Dedifferentiated amniotic fluid mesenchymal stem cell (primary cell): ENCODE data around the gene ASTN2.

Experiments
- DNase-seq: peaks from one replicate; pipeline ENCODE4 v3.0.0-alpha.2; 2016; ENCODE audit errors: extremely low spot score

Gene ASTN2

DNA sequence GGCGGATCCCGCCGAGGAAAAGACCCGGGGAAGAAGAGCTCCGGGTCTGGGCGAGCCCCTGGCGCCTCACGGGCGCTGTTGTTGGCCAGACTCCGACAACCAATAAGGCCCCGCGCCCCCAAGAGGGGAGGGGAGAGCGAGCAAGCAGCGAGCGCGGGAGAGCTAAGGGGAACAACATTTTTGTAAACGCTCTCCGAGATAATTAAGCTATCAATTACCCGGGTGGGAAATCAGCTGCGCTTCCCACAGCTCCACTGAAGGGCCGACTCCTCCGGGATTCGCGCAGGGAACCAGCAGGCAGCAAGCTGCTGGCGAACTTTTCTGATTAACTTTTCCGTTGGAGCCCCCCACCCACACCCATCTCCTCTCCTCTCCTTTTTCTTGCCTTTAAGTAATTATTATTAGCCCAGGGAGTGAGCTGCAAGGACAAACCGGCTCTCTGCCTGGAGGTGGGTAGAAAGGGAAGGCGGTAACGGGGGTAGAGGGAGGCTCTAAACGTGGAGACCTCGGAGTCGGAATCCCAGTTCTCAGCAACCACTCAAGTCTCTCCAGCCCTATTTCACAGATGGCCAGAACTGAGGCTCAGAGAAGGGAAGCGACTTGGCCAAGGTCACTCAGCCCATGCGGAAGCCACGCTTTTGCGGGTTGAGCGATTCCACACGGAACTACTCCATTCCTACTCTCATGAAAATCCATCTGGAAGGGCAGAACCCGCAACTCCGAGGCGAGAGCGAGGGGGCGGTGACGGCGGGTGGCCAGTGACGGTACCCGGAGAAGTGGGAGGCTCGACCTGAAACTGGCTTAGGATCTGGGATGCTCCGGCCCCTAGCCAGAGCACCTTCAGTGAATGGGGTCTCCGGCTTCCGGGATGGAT is 1.3 kb downstream of the ASTN2 start:
- no peak for DNase-seq

DNA sequence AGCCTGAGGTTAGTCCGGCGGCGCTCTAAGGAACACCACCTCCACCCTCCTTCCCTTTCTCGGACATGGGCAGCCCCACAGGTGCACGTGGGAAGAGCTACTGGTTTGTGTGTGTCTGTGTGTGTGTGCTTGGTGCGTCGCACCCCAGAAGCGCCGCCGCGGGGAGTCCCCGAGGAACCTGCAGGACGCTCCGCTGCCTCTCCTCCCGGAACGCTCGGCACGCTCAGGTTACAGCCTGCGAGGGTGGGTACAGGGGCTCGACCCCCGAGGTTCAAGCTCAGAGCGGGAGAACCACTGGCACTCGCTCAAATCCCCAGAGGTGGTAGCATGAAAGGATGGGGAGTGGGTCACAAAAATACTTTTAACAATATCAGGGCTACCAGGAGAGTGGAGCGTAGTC is 2.0 kb downstream of the ASTN2 start:
- no peak for DNase-seq

DNA sequence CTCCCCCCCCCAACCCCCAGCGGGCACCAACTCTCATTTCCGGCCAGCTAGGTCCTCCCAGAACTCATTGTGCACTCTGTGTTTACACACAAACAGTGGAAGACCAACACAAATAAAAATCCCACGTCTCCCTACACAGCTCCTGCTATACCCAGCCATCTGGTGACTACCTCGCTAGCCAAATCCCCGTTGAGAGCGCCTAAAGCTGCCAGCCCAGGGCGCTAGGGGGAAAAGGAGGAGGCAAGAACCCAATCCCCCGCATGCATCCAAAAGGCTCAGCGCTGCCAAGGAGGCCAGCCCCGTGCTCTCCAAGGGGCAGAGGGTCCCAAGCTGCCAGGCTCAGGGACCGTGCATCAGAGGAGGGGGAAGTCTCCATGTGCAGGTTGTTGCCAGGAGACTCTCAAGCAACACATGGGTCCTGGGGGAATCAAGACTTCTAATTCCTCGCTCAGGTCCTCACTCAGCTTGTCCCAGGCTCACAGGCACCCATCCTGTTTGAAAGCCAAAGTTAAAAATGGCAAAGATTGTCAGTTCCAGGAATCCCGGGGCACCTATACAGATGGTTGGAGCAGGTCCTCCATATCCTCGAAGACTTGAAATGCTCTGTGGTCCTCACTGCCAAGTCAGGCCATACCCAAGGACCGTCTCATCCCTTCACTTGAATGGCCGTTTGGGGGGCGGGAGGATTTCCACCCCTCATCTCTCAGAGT is 2.7 kb downstream of the ASTN2 start:
- no peak for DNase-seq

DNA sequence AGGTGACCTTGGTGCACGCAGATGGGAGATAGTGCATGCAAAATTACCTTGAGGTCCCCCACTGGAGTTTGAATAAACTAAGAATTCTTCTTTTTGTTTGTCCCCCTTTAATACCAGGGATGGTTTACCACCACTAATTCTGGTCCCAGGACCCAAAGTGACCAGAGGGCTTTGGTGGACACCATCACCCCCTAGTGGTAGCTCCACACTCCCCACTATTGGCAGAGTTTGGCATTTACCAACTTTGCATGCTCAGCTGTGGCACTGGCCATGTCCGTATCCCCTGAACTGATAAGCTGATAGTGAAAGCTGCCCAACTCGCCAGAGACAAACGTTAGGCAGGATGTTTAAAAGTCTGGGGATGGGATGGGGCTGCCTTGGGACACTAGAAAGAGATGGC is 3.3 kb downstream of the ASTN2 start:
- DNase-seq, result no peak

DNA sequence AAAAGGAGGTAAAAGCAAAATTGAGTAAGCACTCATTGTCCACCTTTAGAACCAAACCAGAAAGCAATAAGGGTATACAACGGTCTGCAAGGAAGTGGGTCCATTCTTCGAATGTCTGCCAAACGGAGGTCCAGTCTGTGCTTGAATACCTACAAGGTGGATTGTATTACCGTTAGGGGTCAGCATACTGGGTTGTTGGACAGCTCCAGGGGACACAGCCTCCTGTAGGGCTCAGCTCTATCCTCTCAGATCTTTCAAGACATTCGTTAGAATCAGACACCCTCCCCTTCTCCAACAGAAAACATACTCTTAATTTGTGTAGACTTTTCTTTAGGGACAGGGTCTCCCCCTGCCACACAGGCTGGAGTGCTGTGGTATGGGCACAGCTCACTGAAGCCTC is 5.5 kb downstream of the ASTN2 start:
- DNase-seq, result no peak

DNA sequence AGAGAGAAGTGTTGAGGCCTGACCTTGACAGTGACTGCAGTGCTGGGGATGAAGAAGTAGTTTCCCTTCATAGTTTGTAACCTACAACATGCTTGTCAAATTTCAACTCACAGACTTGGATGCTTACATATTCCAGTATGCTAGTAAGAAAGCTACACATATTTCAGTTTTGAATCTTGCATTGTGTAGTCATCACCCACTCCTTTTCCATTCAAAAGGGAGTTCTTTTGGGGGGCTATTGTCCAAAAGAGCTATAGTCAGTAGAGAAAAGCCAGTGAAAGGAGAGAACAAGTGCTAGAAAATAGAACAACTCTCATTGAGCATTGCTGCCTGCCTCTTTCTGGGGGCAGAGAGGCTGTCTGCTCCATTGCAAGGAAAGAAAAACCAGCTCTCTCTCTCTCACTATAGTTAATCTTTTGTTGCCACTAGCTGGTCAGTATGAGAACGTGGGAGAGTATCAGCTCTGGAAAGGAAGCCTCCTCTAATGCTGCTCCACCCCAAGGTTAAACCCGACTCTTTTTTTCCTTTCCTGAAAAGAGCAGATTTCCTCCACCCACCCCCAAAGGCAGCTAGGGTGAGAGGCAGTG is 7.3 kb downstream of the ASTN2 start:
- no peak for DNase-seq

DNA sequence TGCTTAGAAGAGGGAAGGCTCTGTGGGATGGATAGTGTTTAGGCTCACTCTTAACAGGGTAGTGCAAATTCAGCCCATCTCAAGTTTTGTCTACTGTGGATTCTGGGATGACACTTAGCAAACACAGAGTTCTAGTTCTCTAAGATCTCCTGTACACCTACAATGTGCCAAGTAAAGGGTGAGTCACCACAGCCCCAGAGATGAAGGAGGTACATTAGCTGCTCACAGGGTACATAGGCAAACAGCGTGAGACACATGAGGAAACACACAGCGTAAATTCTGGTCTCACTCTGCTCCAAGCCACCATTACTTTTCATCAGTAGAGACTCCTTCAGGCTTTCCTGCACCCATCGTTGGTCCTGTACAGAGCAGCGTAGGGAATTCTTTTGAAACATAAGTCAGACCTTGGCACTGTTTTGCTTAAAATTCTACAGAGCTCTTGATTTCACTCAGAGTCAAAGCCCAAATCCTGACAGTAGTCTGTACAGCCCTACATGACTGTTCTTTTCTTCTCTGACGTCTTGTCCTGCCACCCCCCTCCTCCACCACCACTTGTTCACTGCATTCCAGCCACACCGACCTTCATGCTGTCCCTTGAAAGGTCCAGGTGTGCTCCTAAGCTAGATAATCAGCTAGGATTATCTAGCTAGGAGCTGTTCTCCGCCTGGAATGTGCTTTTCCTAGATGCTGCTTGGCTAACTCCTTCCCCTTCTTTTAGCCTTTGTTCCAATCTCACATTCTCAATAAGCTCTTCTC is 8.7 kb downstream of the ASTN2 start:
- no peak for DNase-seq

DNA sequence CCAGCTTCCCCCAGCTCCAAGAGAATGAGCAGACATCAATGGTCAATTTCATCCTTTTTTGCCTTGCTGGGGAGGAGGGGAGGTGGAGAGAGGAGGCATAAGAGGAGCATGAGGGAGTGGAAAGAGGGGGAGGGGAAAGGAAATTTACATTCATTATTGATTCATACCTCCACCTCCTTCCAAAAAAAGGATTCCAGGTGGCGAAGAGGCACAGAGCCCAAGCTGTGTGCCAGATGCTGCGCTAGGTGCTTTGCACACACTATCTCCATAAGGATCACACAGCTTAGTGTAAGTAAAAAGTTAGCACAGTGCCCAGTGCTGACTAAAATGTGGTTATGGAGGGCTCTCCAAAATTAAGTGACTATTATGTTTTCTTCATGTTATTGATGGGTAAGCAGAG is 11.0 kb downstream of the ASTN2 start:
- DNase-seq, result no peak

DNA sequence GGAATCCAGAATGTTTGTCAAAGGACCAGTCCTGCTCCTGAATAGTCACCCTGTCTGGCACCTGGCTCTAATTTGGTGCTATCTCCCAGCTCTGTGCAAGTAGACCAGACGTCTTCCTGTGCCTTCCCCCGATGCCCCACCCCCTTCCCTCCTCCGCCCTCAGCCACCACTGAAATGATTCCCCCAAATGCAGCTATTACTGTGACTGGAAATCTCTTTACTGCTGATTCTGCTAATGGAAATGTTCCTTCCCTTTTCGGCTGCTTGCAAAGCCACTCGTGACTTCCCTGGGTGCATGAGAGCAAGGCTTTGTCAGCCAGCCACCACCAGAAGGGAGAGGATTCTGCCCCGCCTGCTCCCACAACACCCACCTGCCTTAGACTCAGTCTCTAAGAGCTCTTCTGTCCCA is 11.4 kb downstream of the ASTN2 start:
- no peak for DNase-seq

DNA sequence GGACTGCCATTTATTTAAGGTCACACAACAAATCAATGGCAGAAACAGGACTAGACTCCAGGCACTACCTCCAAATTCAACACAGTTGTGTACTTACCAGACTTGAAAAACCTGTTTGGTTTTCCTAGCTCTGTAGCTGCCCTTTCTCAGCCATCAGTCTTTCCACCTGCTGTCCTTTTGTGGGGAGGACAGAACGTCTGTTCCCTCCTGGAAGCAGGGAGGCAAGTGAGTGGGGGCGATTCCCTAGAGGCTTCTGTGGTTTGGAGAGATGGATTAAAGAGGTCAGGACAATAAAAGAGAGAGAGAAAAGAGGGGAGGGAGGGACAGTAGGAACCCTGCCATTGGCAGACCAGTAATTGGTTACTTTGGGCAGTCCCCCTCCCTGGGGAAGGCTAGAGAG is 14.7 kb downstream of the ASTN2 start:
- no peak for DNase-seq

DNA sequence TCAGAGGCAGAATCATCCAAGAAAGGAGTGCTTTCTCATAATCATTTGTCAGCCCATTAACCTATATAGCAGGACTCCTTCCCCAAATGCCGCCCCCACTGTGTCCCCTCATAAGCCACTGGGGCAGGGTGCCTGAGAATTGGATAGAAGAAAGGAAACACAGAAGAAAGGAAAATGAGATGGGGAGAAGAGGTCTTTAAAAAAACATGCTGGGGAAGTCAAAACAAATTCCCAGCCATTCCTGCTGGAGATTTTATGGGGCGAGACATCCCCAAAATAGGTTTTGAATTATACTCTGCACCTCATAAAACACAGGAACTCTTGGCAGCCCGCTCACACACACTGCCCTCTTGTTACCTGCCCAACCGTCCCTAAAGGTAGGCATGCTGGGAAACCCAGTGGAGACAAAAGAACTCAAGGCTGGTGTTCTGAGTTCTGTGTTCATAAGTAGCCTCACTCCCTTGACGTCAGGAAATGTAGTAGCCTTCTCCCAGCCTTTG is 19.7 kb downstream of the ASTN2 start:
- DNase-seq, result no peak

DNA sequence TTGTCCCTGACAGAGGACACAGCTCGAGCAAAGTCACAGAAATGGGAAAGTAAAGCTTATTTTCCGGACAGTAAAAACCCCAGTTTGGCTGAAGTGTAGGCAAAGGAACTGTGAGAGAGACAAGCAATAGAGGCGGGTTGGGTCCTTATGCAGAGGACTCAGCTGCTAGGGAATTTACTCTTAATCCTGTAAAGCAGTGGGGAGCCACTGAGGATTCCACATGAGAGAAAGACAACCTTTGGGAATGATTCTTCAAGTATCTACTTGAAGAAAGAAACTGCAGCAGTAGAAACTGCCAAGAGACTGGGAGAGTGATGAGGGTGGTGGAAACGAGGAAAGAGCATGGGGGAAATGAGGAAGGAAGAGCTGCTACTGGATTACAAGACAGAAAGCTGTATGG is 20.2 kb downstream of the ASTN2 start:
- DNase-seq, result no peak

DNA sequence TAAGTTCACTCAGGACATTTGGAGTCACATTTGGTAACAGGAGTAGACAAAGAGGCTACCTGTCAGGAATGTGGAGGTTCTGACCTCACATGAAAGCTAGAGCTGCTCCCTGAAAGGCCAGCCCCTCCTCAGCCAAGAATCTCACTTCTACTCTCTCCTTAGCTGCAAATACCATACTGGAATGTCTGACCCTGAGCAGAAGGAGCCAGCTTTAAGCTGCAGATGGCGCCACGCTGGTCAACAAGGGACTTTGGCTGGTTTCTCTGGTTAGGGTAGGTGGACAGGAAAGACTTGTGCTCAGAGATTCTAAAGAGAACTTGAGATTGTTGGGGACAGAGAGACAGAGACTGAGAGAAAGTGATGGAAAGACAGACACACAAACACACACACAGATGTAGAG is 21.9 kb downstream of the ASTN2 start:
- no peak for DNase-seq

DNA sequence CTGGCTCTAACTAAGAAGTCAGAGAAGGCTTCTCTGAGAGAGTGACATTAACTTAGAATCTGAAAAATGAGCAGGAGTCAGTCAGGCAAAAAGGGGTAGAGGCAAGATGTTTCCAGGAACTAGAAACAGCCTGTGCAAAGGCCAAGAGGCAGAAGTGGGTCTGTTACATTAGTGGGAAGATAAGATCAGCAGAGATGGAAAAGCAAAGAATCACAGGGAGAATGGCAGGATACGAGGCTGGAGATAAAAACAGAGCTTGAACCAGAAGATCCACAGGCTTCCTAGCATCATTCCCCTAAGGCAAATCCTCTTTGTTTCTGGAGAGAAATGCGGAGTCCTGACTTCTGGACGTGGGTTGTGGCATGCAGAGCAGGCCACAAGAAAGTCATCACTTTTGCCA is 27.4 kb downstream of the ASTN2 start:
- DNase-seq, result no peak

DNA sequence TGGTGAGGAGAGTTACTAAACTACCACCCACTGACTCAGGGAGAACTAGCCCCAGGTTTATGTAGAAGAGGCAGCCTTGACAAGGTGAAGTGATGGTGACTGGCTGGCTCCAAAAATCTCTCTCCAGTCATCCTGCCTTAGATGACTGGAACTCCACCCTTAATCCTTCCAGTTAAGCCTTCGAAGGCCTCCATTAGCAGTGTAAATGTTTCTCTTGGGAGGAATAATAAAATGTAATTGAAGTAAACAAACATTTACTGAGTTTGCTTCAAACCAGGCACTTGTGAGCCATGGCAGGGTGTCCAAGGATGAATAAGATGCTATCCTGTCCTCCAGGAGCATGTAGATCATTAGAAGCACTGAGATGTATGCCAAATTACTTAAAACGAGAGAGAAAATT is 35.5 kb downstream of the ASTN2 start:
- no peak for DNase-seq

DNA sequence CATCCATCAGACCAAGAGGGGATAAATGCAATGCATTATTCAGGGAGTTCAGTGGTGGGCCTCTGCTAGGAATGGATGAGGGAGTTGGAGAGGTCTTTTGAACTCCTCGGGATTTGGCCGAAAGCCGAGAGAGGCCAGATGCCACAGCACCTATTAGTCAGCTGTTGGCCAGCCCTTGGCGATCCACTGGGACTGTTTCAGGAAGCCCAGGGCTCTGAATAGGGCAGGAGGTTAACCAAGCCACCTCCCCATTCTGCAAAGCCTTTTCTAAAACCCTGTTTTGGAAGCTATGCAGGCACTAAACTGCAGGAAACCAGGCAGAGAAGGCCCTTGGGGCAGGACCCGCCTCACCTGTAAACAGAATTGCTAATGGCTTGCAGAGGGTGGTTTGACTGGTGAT is 37.8 kb downstream of the ASTN2 start:
- DNase-seq, result no peak

DNA sequence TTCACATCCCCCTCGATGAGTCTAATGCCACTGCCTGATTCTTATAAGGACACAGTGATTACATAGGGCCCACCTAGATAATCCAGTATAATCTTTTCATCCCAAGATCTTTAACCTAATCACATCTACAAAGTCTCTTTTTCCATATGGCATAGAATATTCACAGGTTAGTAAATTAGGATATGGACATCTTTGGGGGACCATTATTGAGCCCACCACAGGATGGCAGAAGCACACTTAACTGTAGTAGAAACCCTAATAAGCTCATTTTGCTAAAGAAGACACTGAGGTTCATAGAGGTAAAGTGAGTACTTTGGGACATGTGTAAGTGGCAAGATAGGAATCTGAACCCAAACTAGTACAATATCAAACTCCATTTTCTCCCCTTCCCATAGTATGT is 38.9 kb downstream of the ASTN2 start:
- no peak for DNase-seq

DNA sequence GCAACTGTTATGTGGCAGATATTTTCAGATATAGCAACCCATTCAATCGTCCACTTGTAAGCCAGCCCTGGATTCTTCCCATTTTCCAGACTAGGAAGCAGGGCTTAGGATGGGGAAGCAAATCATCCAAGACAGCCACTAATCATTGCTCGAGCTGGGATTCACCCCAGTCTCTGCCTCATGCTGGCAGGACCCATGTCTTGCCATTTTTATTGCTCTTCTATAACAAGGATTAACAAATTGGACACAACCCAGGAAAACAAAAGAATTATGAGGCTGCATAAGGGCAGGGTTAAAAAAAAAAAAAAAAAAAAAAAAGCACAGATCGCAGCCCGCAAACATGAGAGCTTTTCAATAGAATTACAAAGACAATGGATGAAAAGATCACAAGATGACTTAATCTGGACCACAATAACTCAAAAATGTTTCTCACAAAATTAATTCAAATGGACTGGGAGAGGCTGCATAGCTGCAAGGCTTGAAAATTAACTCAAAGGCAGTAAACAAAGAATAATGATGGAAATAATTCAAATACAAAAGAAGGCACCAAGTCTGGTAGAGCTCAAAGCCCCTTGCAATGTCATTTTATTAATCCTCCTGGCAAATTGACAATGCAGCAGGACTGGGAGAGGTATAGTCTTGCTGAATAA is 40.7 kb downstream of the ASTN2 start:
- no peak for DNase-seq

DNA sequence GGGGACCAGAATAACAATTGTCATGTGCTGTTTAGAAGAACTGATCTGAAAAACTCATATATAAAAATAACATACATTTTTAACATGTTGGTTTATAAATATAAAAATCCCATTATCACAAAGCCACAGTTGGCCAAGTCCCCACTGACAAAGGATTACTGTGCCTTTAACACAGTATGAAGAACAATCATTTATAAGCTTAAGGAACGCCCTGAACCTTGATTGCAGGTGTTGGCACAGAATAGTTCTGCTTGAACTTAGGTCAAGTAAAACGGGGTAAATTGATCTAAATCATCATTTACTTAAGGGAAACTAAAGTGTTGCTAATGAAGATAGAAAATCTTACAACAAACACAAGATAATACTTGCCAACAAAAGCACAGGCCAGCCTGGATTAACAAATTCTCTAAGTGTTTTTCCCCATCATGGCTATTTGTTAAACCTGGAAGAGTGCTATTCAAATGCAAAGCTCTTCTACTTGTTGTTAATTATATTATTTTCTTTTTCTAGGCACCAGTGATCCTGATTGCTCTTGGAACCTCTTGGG is 46.1 kb downstream of the ASTN2 start:
- no peak for DNase-seq

DNA sequence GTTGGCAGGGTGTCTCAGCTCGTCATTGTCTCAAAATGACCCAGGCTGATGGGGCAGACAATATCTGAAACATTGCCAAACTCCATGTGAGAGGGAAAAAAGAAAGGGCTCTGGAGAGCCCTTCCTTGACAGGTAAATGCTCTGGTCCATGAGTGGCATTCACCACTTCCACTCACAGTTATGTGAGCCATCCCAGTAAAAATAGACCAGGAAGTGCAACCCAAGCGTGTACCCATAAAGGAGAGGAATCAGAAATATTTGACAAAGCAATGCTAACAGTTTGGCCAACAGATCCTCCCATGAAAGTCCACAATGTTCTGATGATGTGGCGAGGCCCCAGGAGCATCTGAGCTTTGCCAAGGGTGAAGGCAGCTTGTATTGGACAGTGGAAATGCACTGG is 49.4 kb downstream of the ASTN2 start:
- no peak for DNase-seq

DNA sequence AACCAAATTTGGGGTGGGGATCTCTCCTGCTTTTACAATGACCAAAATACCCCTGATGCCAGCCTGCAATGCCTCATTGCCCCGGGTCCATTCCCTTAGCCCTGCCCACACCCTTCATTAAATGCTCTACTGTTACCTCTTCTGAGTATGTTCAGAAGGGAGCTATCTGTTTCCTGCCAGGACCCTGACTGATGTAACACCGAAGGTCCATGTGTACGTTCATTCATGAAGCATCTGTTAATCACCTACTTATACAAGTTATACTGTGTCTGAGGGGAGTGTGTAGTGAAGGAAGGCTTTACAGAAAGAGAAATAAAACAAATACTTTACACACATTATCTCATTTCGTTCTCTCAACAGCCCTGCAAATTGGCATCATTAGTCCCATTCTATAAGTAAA is 51.9 kb downstream of the ASTN2 start:
- DNase-seq, result no peak
